GM12872 (cell line): Measurements from ENCODE around the gene MSH6.

Experiments used
- CTCF ChIP-seq: IDR thresholded peaks from 3 replicates; pipeline ENCODE4 v1.5.1; 2011; ENCODE audit warnings: low read depth, mild to moderate bottlenecking, low read length, moderate library complexity; ENCODE audit not compliant: insufficient read depth

Gene MSH6

GRCh38 chr2:47805850-47806249 is 22.9 kb downstream of the MSH6 start:
- TF ChIP-seq CTCF = no peak

GRCh38 chr2:47808614-47809013 is 25.7 kb downstream of the MSH6 start:
- TF ChIP-seq CTCF = no peak

- no peak for TF ChIP-seq CTCF
These were observed 27.0 kb downstream of the MSH6 start for GRCh38 chr2:47809903-47810302.

- no peak for TF ChIP-seq CTCF
These were observed 27.9 kb downstream of the MSH6 start for GRCh38 chr2:47810850-47811249.

GRCh38 chr2:47811668-47812067 is 28.7 kb downstream of the MSH6 start:
- TF ChIP-seq CTCF = no peak

- TF ChIP-seq CTCF = no peak
These were observed 32.8 kb downstream of the MSH6 start for GRCh38 chr2:47815764-47816163.

GRCh38 chr2:47818777-47819176 is 35.8 kb downstream of the MSH6 start:
- TF ChIP-seq CTCF = no peak

- no peak for TF ChIP-seq CTCF
These were observed 36.9 kb downstream of the MSH6 start for GRCh38 chr2:47819834-47820233.
